Cardiac muscle cell (in vitro differentiated cells and primary cell): ENCODE data around the gene TMEM123. TPM values are rescaled to one million over a fixed set of nuclear protein-coding genes. Genes with fewer than 3 reads are reported as not detected.

Source experiments
- DNase-seq, 2 donors: peaks; one replicate each; pipeline versions ENCODE4 v3.0.0 to v3.0.0-alpha.2; 2010 to 2017; ENCODE audit warnings: low read depth in 1 of 2, low spot score in 1 of 2
- H3K27ac ChIP-seq: fragments of 200-600 bp; sonication (generic); 2 replicates; pipeline ENCODE4 v1.5.1; 2016
- H3K27me3 ChIP-seq: fragments of 200-600 bp; sonication (generic); 2 replicates; pipeline ENCODE4 v1.6.0; 2016; ENCODE audit warnings: control low read depth
- H3K36me3 ChIP-seq: fragments of 200-600 bp; sonication (generic); 2 replicates; pipeline ENCODE4 v1.5.1; 2016; ENCODE audit warnings: control low read depth
- H3K4me1 ChIP-seq: fragments of 200-600 bp; sonication (generic); 2 replicates; pipeline ENCODE4 v1.8.1; 2017; ENCODE audit warnings: low read depth, mild to moderate bottlenecking, mixed run types
- H3K4me3 ChIP-seq: fragments of 200-600 bp; sonication (generic); 2 replicates; pipeline ENCODE4 v1.5.1; 2016; ENCODE audit warnings: mild to moderate bottlenecking
- H3K9me3 ChIP-seq: fragments of 200-600 bp; sonication (generic); 2 replicates; pipeline ENCODE4 v1.5.1; 2017; ENCODE audit warnings: low read depth, mild to moderate bottlenecking, control low read depth
- polyA plus RNA-seq: library from polyadenylated mRNA; unstranded; fragments of >200 nt; fragmentation: Nextera tagmentation; extraction: Ambion mirVana; gene quantifications from 2 replicates; pipeline ENCODE4 v1.2.1, GENCODE V29; 2016
- total RNA-seq: library from RNA; depleted of rRNA; stranded (reverse); fragments of >200 nt; gene quantifications from 2 replicates; pipeline ENCODE4 v1.2.3, GENCODE V29; 2016
- TF ChIP-seq, protein P1 (sequence below): IDR thresholded peaks from 2 replicates; pipeline ENCODE4 v1.5.1; 2012; ENCODE audit warnings: low read depth, mild to moderate bottlenecking, low read length

TMEM123 gene
- total and polyA plus RNA-seq, 2 experiments from 2014 or later: 86.3 to 92.6 TPM

DNA sequence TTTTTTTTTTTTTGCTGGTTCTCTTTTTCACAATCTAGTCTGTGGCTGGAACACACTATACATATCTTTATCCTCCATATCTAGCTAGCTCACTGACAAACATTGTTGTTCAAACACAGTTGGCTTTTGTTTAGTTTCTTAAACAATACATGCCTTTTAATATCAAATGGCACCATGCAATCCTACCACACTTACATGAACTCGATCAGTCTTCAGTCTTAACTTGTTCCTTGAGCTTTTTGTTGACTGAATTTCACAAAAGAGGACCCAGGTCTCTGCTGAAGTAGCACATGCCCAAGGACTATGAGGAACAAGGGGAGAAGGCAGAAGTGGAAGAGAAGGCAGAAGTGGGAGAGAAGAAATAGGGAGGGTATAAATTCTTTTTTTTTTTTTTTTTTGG lies 25.5 kb downstream of the TMEM123 start:
- no peaks in the 10 kb centered on the region for H3K9me3 ChIP-seq
- TF ChIP-seq, protein P1, sequence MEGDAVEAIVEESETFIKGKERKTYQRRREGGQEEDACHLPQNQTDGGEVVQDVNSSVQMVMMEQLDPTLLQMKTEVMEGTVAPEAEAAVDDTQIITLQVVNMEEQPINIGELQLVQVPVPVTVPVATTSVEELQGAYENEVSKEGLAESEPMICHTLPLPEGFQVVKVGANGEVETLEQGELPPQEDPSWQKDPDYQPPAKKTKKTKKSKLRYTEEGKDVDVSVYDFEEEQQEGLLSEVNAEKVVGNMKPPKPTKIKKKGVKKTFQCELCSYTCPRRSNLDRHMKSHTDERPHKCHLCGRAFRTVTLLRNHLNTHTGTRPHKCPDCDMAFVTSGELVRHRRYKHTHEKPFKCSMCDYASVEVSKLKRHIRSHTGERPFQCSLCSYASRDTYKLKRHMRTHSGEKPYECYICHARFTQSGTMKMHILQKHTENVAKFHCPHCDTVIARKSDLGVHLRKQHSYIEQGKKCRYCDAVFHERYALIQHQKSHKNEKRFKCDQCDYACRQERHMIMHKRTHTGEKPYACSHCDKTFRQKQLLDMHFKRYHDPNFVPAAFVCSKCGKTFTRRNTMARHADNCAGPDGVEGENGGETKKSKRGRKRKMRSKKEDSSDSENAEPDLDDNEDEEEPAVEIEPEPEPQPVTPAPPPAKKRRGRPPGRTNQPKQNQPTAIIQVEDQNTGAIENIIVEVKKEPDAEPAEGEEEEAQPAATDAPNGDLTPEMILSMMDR: no peak
- H3K36me3 ChIP-seq: no peaks in the 10 kb centered on the region
- no peak for DNase-seq
- peaks cover 6% of the 10 kb centered on the region for H3K4me1 ChIP-seq
- H3K4me3 ChIP-seq: no peak overlapping the region
- H3K27ac ChIP-seq: no peak overlapping the region
- H3K27me3 ChIP-seq: no peaks in the 10 kb centered on the region

DNA sequence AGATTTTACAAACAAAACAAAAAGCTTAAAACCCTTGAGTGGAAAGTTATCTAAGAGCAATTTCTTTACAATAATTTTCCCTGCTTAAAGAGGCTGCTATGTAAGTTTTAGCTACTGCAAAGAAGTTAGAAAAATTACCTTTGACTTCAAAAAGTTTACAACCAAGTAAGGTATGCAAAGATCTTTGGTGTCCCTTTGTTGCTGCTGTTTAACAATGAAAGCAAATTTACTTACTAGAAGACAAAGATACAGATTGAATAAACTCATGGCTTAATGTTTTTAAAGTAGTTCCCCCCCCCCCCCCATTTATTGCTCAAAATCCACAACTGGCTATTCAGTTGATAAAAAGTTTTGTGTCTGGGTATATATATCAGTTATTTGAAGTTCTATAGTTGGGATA lies 26.0 kb downstream of the TMEM123 start:
- H3K4me3 ChIP-seq: no peak overlapping the region
- TF ChIP-seq, protein P1: no peak

DNA sequence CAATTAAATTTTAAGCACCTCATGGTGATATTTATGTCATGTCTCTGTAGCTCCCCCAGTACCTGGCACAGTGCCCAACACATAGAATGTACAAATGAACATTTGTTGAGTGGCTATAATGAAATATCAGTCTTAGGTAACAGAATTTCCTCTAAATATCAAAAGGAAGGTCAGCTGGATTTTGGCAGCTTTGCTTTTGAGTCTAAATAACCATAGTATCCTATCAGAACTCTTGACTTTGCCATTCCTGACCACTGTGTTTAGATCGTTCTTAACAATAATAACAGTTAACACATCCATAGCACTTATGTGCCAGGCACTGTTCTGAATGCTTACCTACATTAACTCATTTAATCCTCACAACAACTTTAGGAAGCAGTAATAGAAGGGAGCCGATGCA lies 26.6 kb downstream of the TMEM123 start:
- Histone ChIP-seq H3K4me3 (no peak overlapping the region), H3K36me3 (no peaks in the 10 kb centered on the region), H3K27me3 (no peaks in the 10 kb centered on the region), H3K27ac (no peak overlapping the region), H3K9me3 (no peaks in the 10 kb centered on the region), H3K4me1 (peaks cover 6% of the 10 kb centered on the region)
- TF ChIP-seq, protein P1: no peak
- no peak for DNase-seq

More for the DNA sequence above, 26.0 kb downstream of the TMEM123 start:
- peaks cover 6% of the 10 kb centered on the region for H3K4me1 ChIP-seq
- no peak for DNase-seq
- no peak overlapping the region for H3K27ac ChIP-seq
- no peaks in the 10 kb centered on the region for H3K27me3 ChIP-seq
- H3K9me3 ChIP-seq: no peaks in the 10 kb centered on the region
- no peaks in the 10 kb centered on the region for H3K36me3 ChIP-seq

DNA sequence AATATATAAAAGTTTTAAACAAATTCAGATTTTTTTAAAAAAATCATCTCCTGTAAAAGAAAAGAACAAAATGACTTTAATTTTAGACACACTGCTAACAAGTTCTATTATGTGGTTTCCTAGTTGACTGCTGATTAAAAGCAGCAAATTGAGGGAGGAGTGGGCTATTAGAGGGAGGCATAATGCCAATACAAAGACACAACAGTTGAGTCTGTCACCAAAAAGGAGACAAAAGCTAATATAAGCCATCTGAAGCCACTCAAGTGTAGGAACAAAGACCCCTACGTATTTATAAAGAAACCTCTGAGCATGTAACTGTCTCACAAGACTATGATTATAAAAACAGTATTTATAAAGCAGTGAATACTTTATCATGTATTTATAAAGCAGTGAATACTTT lies 28.6 kb downstream of the TMEM123 start:
- Histone ChIP-seq H3K27me3 (no peaks in the 10 kb centered on the region), H3K27ac (no peak overlapping the region), H3K4me1 (peaks cover 6% of the 10 kb centered on the region), H3K9me3 (no peaks in the 10 kb centered on the region), H3K36me3 (no peaks in the 10 kb centered on the region), H3K4me3 (no peak overlapping the region)
- TF ChIP-seq, protein P1: no peak
- DNase-seq: no peak

DNA sequence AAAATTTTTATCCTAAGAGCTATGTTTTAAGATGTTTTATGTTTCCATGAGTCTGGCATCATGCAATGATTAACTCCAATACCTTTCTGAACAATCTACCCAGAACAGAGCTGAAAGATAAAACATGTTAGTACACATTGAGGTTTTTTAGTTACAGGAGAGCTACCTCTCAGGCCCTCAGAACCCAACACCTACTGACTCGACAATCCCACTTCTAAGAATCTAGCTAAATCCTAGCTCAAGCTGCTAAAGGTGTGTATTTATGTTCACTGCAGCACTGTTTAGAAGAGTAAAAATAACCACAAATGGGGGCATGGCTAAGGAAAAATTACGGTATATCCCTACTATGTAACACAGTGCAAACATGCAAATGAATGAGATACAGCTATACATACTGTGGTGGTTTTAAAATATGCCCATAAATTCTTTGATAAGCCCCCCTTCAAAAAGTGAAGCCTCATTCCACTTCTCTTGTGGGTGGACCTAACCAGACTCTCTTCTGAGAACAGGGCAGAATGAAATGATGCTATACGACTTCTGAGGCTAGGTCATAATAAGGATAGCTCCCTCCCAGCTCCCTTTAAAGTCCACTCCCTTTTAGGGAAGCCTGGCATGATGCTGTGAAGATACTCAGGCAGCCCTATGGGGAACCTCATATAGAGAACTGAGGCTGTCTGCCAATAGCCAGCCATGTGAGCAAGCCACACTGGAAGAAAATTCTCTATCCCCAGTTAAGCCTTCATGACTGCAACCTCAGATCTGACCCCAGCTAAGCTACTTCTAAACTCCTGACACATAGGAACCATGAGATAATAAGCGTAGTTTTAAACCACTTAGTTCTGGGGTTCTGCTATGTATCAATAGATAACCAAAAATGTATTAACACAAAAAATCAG lies 29.5 kb downstream of the TMEM123 start:
- DNase-seq: no peak
- no peaks in the 10 kb centered on the region for H3K27me3 ChIP-seq
- H3K9me3 ChIP-seq: no peaks in the 10 kb centered on the region
- no peak overlapping the region for H3K4me3 ChIP-seq
- H3K4me1 ChIP-seq: peaks cover 6% of the 10 kb centered on the region
- H3K27ac ChIP-seq: peak overlapping the region; percentile 48
- H3K36me3 ChIP-seq: no peaks in the 10 kb centered on the region
- TF ChIP-seq, protein P1: no peak
